HG03469 (cell line): ENCODE results near the gene KRT10.

Source experiments
- ATAC-seq: cut with Tn5 transposase; IDR thresholded peaks from one replicate; pipeline ENCODE4 v1.9.1; 2021; ENCODE audit warnings: mild to moderate bottlenecking, moderate library complexity, moderate number of reproducible peaks; ENCODE audit not compliant: unreplicated experiment

Gene KRT10

GRCh38 chr17:40809721-40810421, 12.5 kb downstream of the KRT10 start:
- no peak for ATAC-seq

- no peak for ATAC-seq
Observed at GRCh38 chr17:40806131-40806530, 16.3 kb downstream of the KRT10 start.

- ATAC-seq: no peak
Observed at GRCh38 chr17:40803617-40804082, 18.8 kb downstream of the KRT10 start.

DNA sequence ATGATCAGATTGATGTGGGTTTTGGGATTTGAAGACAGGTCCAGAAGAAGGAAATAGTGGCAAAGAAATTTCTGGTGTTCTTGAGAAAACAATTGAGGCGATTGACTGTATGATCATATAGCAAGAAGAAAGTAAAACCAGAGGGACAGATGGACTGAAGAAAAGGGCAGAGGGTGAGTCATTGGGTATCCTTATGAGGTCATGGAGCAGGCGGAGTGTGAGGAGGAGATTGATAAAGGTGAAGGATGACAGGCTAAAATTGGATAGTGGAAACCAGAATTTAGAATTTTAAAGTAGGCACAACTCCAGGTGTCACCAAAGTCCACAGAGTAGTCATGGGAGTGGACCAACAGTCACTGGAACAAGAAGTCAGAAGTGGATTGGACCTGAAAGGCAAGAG, 21.3 kb downstream of the KRT10 start:
- no peak for ATAC-seq

DNA sequence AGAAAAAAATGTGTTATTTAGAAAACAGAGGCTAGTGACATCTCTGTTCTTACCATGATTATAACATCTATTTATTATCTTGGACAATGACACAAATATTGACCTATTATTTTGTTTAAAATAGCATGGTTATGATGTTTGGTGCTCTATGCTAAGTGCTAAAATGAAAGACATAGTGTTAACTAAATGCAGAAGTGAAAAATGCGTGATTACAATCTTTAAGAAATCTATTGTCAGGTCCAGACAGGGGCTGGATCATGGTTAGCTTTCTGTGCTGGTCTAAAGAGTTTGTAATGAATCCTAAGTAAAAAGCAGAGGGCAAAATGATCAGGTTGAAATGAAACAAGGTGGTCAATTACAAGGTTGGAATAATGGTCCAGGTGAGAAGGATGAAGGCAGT, 22.0 kb downstream of the KRT10 start:
- no peak for ATAC-seq

DNA sequence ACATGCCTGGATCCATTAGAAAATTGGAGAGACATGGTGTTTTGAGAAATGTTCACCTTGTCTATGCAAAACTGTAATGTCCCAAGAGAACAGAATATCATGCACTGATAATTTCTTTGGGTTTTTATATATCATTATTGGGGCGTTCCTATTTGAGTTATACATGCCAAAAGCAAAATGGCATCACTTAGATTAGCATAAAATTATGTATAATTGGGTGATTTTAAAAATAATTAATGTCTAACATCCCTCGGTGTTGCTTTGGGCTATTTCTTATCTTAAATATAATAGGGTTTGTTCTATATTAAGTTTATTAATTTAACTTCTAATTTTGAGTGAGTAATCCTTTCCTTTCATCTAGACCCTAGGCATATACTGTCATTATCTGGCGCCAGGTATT, 22.6 kb downstream of the KRT10 start, which contains the start of gene KRT28:
KRT28 (minus strand) TSS at position 101 of the 400 bp plus-strand sequence; CDS start at position 35, 66 bp downstream.
- ATAC-seq: no peak

- ATAC-seq: no peak
Observed at GRCh38 chr17:40796846-40797245, 25.6 kb downstream of the KRT10 start.

- ATAC-seq: no peak
Observed at GRCh38 chr17:40795019-40795667, 27.3 kb downstream of the KRT10 start.

- no peak for ATAC-seq
Observed at GRCh38 chr17:40794466-40794865, 27.9 kb downstream of the KRT10 start.

- ATAC-seq: no peak
Observed at GRCh38 chr17:40793832-40794231, 28.6 kb downstream of the KRT10 start.

- no peak for ATAC-seq
Observed at GRCh38 chr17:40791787-40792436, 30.5 kb downstream of the KRT10 start.

DNA sequence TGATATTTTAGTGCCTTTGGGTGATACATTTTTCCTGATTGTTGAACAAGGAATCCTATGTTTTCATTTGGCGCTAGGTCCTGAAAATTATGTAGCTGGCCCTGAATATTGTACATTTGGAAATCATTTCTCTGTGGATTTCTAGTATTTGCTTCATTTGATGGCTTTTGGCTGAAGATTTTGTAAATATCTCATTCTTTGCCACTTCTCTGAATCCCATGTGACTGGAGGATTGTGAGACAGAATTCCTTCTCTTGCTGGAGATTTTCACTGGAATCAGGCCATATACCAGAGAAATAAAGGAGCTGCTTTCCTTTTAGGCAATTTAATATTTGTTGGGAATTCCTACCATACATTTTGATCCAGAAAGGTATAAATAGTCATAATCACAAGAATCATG, 31.3 kb downstream of the KRT10 start:
- no peak for ATAC-seq

- ATAC-seq: no peak
Observed at GRCh38 chr17:40782450-40782849, 40.0 kb downstream of the KRT10 start, which contains the start of gene KRT27. KRT27 (minus strand) TSS chr17:40782550; CDS start chr17:40782493, 57 bp downstream.

DNA sequence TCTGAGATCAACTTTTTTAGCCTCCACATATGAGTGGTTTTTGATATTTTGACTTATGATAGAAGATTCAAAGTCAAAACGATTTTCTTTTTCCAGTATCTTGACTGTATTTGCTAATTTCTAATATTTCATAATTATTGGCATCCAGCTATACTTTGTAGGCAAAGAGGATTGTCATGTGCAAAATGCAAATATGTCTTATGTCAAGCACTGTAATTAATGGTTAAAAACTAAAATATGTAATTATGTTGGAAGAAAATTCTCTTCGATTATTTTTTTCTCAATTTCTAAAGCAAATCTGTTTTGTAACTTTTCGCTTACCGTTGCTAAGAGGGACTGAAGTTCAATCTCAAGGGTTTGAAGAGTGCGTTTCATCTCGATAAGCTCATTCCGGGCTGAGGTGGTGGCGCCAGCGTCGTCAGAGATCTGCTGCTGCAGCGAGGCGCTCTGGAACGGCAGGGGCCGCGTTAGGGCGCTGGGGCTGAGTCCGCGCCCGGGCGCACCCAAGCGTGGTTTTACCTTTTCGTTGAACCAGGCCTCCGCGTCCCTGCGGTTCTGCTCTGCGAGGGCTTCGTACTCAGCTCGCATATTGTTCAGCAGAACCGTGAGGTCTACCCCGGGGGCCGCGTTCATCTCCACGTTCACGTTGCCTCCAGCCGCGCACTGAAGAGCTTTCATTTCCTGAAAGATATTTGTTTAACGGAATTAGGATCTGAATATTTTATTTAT, 43.1 kb downstream of the KRT10 start:
- no peak for ATAC-seq

- no peak for ATAC-seq
Observed at GRCh38 chr17:40778461-40778860, 44.0 kb downstream of the KRT10 start.

DNA sequence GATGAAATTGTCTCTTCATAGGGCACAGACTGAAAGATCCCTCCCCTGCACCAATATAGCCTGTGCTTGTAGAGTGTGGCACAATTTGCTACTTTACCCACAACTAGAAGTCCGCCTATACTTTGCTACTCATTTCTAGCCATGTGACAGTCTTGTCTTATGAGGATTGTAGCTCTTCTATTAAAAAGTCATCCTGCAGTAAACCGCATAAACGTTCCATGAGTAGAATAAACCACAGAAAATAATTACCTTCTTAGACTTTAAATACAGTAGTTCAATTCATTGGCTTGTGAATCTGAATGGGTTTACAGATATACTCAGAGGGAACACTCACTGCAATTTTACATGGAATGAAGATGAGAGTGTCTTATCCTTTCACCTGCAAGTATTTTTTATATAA, 44.4 kb downstream of the KRT10 start:
- ATAC-seq: no peak

- ATAC-seq: no peak
Observed at GRCh38 chr17:40777459-40777858, 45.0 kb downstream of the KRT10 start.

GRCh38 chr17:40775945-40776344, 46.5 kb downstream of the KRT10 start:
- no peak for ATAC-seq

GRCh38 chr17:40772101-40772500, 50.3 kb downstream of the KRT10 start, which contains the start of gene KRT26:
KRT26 (minus strand) TSS chr17:40772201; CDS start chr17:40772113, 88 bp downstream.
- ATAC-seq: no peak
